Measurements from ENCODE around the gene PXN.

- TF ChIP-seq CTCF (IDR thresholded peaks at IDR 0.05) (no peak), POLR2A (IDR thresholded peaks at IDR 0.05) (no peak)
These were observed 44.0 kb downstream of the PXN start for GRCh38 chr12:120221576-120221900.
